ENCODE data around the gene TSPO.

GRCh38 chr22:43200031-43200430 is 48.7 kb downstream of the TSPO start:
- TF ChIP-seq CTCF (IDR thresholded peaks at IDR 0.05) (no peak), EZH2phosphoT487 (IDR thresholded peaks at IDR 0.05) (no peak), EZH2 (IDR thresholded peaks at IDR 0.05) (no peak)
